OCI-LY3 (cell line): ENCODE measurements around the gene LIMA1.
"Not testable (repeated sequence)": the region's sequence is repeated elsewhere in the genome, so short reads cannot be mapped to it uniquely, and the experiment has no call there.

ENCODE experiments used
- EZH2phosphoT487 ChIP-seq: fragments of 200-600 bp; shearing (Covaris generic); IDR thresholded peaks from 2 replicates; pipeline ENCODE4 v1.6.1; 2018; ENCODE audit warnings: antibody characterized with exemption, mixed run types, low read depth
- TF ChIP-seq, protein P1 (sequence below): fragments of 200-600, 300-600 bp; sonication (generic); IDR thresholded peaks from 2 replicates; pipeline ENCODE4 v1.5.1; 2014; ENCODE audit warnings: antibody characterized with exemption, low read length, low read depth

GRCh38 chr12:50154947-50155346 is 128.4 kb downstream of the LIMA1 start:
- TF ChIP-seq, protein P1, sequence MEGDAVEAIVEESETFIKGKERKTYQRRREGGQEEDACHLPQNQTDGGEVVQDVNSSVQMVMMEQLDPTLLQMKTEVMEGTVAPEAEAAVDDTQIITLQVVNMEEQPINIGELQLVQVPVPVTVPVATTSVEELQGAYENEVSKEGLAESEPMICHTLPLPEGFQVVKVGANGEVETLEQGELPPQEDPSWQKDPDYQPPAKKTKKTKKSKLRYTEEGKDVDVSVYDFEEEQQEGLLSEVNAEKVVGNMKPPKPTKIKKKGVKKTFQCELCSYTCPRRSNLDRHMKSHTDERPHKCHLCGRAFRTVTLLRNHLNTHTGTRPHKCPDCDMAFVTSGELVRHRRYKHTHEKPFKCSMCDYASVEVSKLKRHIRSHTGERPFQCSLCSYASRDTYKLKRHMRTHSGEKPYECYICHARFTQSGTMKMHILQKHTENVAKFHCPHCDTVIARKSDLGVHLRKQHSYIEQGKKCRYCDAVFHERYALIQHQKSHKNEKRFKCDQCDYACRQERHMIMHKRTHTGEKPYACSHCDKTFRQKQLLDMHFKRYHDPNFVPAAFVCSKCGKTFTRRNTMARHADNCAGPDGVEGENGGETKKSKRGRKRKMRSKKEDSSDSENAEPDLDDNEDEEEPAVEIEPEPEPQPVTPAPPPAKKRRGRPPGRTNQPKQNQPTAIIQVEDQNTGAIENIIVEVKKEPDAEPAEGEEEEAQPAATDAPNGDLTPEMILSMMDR: not testable (repeated sequence)
- TF ChIP-seq EZH2phosphoT487: not testable (repeated sequence)
